Keratinocyte (primary cell): ENCODE data around the gene SLIT3. TPM values are rescaled to one million over a fixed set of nuclear protein-coding genes. Genes with fewer than 3 reads are reported as not detected.

Source experiments
- DNase-seq: peaks from one replicate; pipeline ENCODE4 v3.0.0-alpha.2; 2011; ENCODE audit warnings: low read depth, missing footprints, low spot score
- FAIRE-seq: peaks from 2 replicates; lab custom pipeline; 2011; peaks lifted over from hg19 to GRCh38; lab: Jason Lieb, UNC
- H2AFZ ChIP-seq: 2 replicates; pipeline ENCODE4 v1.6.0; 2012; ENCODE audit warnings: low read length, control low read depth, inconsistent platforms; ENCODE audit not compliant: control insufficient read depth
- H3K27ac ChIP-seq: 2 replicates; pipeline ENCODE4 v1.5.1; 2011; ENCODE audit warnings: low read length; ENCODE audit not compliant: control insufficient read depth, insufficient read depth
- H3K27me3 ChIP-seq: 3 replicates; pipeline ENCODE4 v1.6.0; 2011; ENCODE audit warnings: low read length; ENCODE audit not compliant: control insufficient read depth, insufficient read depth; ENCODE audit errors: extremely low read depth
- H3K36me3 ChIP-seq, 2 experiments: 2 replicates in 1 of 2; 3 replicates in 1 of 2; pipeline ENCODE4 v1.5.1; 2011; ENCODE audit warnings: low read length in 2 of 2, mild to moderate bottlenecking in 1 of 2; ENCODE audit not compliant: control insufficient read depth in 2 of 2, insufficient read depth in 2 of 2; ENCODE audit errors: extremely low read depth in 1 of 2
- H3K4me1 ChIP-seq: 3 replicates; pipeline ENCODE4 v1.5.1; 2011; ENCODE audit warnings: low read length; ENCODE audit not compliant: control insufficient read depth, insufficient read depth; ENCODE audit errors: extremely low read depth
- H3K4me2 ChIP-seq: 3 replicates; pipeline ENCODE4 v1.6.0; 2011; ENCODE audit warnings: low read depth, low read length; ENCODE audit not compliant: control insufficient read depth, insufficient read depth; ENCODE audit errors: extremely low read depth
- H3K4me3 ChIP-seq, 3 experiments: fragments of 200-600 bp in 1 of 3; sonication (generic) in 1 of 3; 2 replicates in 2 of 3; 3 replicates in 1 of 3; pipeline ENCODE4 v1.5.1; 2011 to 2016; ENCODE audit warnings: low read length in 3 of 3, mild to moderate bottlenecking in 3 of 3, control low read depth in 2 of 3, inconsistent platforms in 1 of 3, low read depth in 1 of 3, mixed read lengths in 1 of 3, mixed run types in 1 of 3, moderate library complexity in 1 of 3; ENCODE audit not compliant: control insufficient read depth in 2 of 3, insufficient read depth in 2 of 3; ENCODE audit errors: extremely low read depth in 1 of 3
- H3K79me2 ChIP-seq: 2 replicates; pipeline ENCODE4 v1.6.0; 2012; ENCODE audit warnings: low read length; ENCODE audit not compliant: control insufficient read depth, insufficient read depth
- H3K9ac ChIP-seq: 3 replicates; pipeline ENCODE4 v1.6.0; 2011; ENCODE audit warnings: low read length; ENCODE audit not compliant: control insufficient read depth, insufficient read depth; ENCODE audit errors: extremely low read depth
- H3K9me1 ChIP-seq: 3 replicates; pipeline ENCODE4 v1.6.0; 2011; ENCODE audit warnings: low read length; ENCODE audit not compliant: control insufficient read depth, insufficient read depth; ENCODE audit errors: extremely low read depth
- H3K9me3 ChIP-seq: 2 replicates; pipeline ENCODE4 v1.5.1; 2012; ENCODE audit warnings: low read depth, low read length; ENCODE audit not compliant: control insufficient read depth
- H4K20me1 ChIP-seq: 3 replicates; pipeline ENCODE4 v1.6.0; 2011; ENCODE audit warnings: low read length; ENCODE audit not compliant: control insufficient read depth, insufficient read depth; ENCODE audit errors: extremely low read depth
- EZH2 ChIP-seq: IDR thresholded peaks from one replicate; pipeline ENCODE4 v1.6.1; 2012; ENCODE audit warnings: inconsistent platforms, mild to moderate bottlenecking, low read length, moderate library complexity
- dilution Hi-C: fragments of 300-500 bp; cut with MboI; formaldehyde crosslinking; loops from one replicate; pipeline ENCODE4 v1.7.0; 2020; ENCODE audit warnings: low sequenced_read_pairs; ENCODE audit not compliant: extremely low pct_ligation_motif_present
- polyA plus RNA-seq, 5 experiments: library from polyadenylated mRNA; depleted of rRNA in 3 of 5; stranded (reverse) in 3 of 5; stranded (forward) in 1 of 5; unstranded in 1 of 5; fragments of >200 nt; gene quantifications; 1 replicate in 1 of 5; 2 replicates in 3 of 5; 3 replicates in 1 of 5; pipeline versions ENCODE4 v1.2.1 to v1.2.3, GENCODE V29; 2011 to 2012; ENCODE audit warnings: missing spikeins in 2 of 5, low read depth in 1 of 5, low replicate concordance in 1 of 5
- TF ChIP-seq, protein P1 (sequence below), 3 experiments: IDR thresholded peaks in 1 of 3; conservative IDR thresholded peaks in 1 of 3; optimal IDR thresholded peaks in 1 of 3; 2 replicates in 2 of 3; 3 replicates in 1 of 3; pipeline versions ENCODE3 to v1.5.1; 2011; ENCODE audit warnings: low read length in 3 of 3, mild to moderate bottlenecking in 3 of 3, moderate library complexity in 2 of 3, control low read depth in 1 of 3, inconsistent platforms in 1 of 3; ENCODE audit not compliant: insufficient read depth in 2 of 3; ENCODE audit errors: extremely low read depth in 1 of 3

SLIT3 gene
- polyA plus RNA-seq, 1 donor (not counting 4 experiments of a cell fraction or from before 2014, with no cell fraction given), result 2.4 TPM

DNA sequence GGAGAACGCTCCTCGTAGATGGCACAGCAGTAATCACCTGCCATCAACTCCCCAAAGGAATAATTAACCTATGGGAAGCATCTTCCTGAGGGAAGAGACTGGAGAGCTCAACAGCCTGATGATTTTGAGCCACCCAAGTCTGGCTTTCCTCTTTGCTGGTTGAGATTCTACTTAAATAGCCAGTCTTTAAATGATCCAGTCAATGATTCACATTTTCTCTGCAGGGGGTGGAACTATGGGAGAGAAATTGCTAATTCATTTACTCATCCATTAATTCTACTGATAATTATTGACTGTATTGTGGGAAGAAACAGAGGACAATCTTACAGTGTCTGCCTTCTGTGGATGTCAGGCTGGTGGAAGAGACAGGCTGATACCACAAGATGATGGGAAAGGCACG lies 366.8 kb downstream of the SLIT3 start:
- no peak for DNase-seq
- dilution Hi-C loops, result no loop called here
- TF ChIP-seq EZH2, result no peak
- TF ChIP-seq, protein P1, sequence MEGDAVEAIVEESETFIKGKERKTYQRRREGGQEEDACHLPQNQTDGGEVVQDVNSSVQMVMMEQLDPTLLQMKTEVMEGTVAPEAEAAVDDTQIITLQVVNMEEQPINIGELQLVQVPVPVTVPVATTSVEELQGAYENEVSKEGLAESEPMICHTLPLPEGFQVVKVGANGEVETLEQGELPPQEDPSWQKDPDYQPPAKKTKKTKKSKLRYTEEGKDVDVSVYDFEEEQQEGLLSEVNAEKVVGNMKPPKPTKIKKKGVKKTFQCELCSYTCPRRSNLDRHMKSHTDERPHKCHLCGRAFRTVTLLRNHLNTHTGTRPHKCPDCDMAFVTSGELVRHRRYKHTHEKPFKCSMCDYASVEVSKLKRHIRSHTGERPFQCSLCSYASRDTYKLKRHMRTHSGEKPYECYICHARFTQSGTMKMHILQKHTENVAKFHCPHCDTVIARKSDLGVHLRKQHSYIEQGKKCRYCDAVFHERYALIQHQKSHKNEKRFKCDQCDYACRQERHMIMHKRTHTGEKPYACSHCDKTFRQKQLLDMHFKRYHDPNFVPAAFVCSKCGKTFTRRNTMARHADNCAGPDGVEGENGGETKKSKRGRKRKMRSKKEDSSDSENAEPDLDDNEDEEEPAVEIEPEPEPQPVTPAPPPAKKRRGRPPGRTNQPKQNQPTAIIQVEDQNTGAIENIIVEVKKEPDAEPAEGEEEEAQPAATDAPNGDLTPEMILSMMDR (optimal IDR thresholded peaks at IDR 0.05 in 1 of 3, IDR thresholded peaks at IDR 0.05 in 1 of 3, conservative IDR thresholded peaks at IDR 0.05 in 1 of 3; ENCODE audit: extremely low read depth in 1 of 3, insufficient read depth in 2 of 3, low read length in 3 of 3), result no peak
- Histone ChIP-seq H4K20me1 (no peaks in the 10 kb centered on the region), H3K79me2 (no peaks in the 10 kb centered on the region), H3K27me3 (no peaks in the 10 kb centered on the region), H3K4me3 (no peak overlapping the region), H3K9me3 (no peaks in the 10 kb centered on the region), H3K36me3 (no peaks in the 10 kb centered on the region), H3K4me1 (no peaks in the 10 kb centered on the region), H3K4me2 (no peak overlapping the region), H3K9me1 (no peaks in the 10 kb centered on the region), H2AFZ (no peak overlapping the region), H3K27ac (no peak overlapping the region), H3K9ac (no peak overlapping the region)
- no peak for FAIRE-seq

- Histone ChIP-seq H2AFZ (no peak overlapping the region), H3K9ac (no peak overlapping the region), H3K9me1 (no peaks in the 10 kb centered on the region), H3K9me3 (no peaks in the 10 kb centered on the region), H3K4me2 (no peak overlapping the region), H3K36me3 (no peaks in the 10 kb centered on the region), H3K79me2 (no peaks in the 10 kb centered on the region), H3K4me3 (no peak overlapping the region), H3K27ac (no peak overlapping the region), H3K27me3 (no peaks in the 10 kb centered on the region), H4K20me1 (no peaks in the 10 kb centered on the region), H3K4me1 (no peaks in the 10 kb centered on the region)
- dilution Hi-C loops, result no loop called here
- no peak for FAIRE-seq
- TF ChIP-seq, protein P1 (optimal IDR thresholded peaks at IDR 0.05 in 1 of 3, IDR thresholded peaks at IDR 0.05 in 1 of 3, conservative IDR thresholded peaks at IDR 0.05 in 1 of 3; ENCODE audit: extremely low read depth in 1 of 3, insufficient read depth in 2 of 3, low read length in 3 of 3), result no peak
- TF ChIP-seq EZH2, result no peak
- no peak for DNase-seq
Observed at GRCh38 chr5:168932400-168933189, 368.3 kb downstream of the SLIT3 start.
